ENCODE results near the gene BAIAP2L2.

GRCh38 chr22:38114484-38115398, 4.3 kb upstream of the BAIAP2L2 start:
- TF ChIP-seq CTCF (IDR thresholded peaks at IDR 0.05) (peak; percentile 67 to 80 (median 79)), POLR2A (IDR thresholded peaks at IDR 0.05) (no peak)

Data from testis (tissue), 2 donors.